Right lobe of liver (tissue), 4 donors: ENCODE results near the gene PIK3C2G.

Experiments
- CTCF ChIP-seq, 4 donors: fragments of 200-600 bp in 3 of 4; fragments of 450-650 bp in 1 of 4; IDR thresholded peaks; one replicate each; pipeline versions ENCODE4 v1.5.1 to v1.8.0; 2016 to 2022; ENCODE audit warnings: antibody characterized with exemption in 4 of 4, mild to moderate bottlenecking in 2 of 4
- POLR2A ChIP-seq: fragments of 450-650 bp; IDR thresholded peaks from one replicate; pipeline ENCODE4 v1.6.1; 2017; ENCODE audit warnings: antibody characterized with exemption, mild to moderate bottlenecking
- donor health status: DM: no; HTN: no; CAD: no.
- donor health status: DM: no; HTN: no; CAD: no.
- donor health status: DM: no; HTN: yes; CAD: no.

DNA sequence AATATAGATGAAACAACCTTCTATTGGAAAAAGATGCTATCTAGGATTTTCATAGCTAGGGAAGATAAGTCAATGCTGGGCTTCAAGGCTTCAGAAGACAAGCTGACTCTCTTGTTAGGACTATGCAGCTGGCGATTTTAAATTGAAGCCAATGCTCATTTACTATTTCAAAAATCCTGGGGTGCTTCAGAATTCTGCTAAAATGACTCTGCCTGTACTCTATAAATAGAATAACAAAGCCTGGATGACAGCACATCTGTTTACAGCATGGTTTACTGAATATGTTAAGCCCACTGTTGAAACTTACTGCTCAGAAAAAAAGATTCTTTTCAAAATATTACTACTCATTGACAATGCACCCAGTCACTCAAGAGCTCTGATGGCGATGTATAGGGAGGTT is 155.1 kb downstream of the PIK3C2G start:
- TF ChIP-seq CTCF (IDR thresholded peaks at IDR 0.05) (no peak), POLR2A (no peak)
